ENCODE measurements around the gene INPP4A. TPM values are rescaled to one million over a fixed set of nuclear protein-coding genes. Genes with fewer than 3 reads are reported as not detected.

INPP4A gene
- total RNA-seq (10 to 100 TPM; 10.4 to 65.3 (median 23.7) TPM), polyA plus RNA-seq (1 to 10 TPM; 1.5 to 3.8 (median 3.1) TPM)
- long read RNA-seq, donor 1: 0 reads
- long read RNA-seq, donor 2: 0 reads
- long read RNA-seq, donor 3: 0 reads
- long read RNA-seq, donor 4: 0 reads
- long read RNA-seq, donor 5, partial matches to known transcripts: 0 of 1 reads
- long read RNA-seq, donor 5, other reads (novel, unspliced or antisense): 0 of 1 reads
- long read RNA-seq, donor 6: 0 reads
- long read RNA-seq, donor 7: 0 reads
- long read RNA-seq, donor 8: 0 reads
- long read RNA-seq, donor 9: 0 reads
- long read RNA-seq, donor 10: 0 reads

- intact Hi-C loops (cut with DNase I; ENCODE audit: low total_unique reads): no loop called here
- peaks cover 12 to 43% (median 23%) of the 10 kb centered on the region in 4 donors for H3K4me1 ChIP-seq
- 0 to 1% (median 1%) methylated on average over 11 to 75 of the region's 75 CpGs for WGBS, 5 donors
These were observed at the start of gene INPP4A for GRCh38 chr2:98444436-98445176. INPP4A (plus strand) TSS chr2:98444858; CDS start chr2:98520049, 75,191 bp downstream.

GRCh38 chr2:98395977-98396376 lies 48.7 kb upstream of the INPP4A start:
- TF ChIP-seq EP300 (IDR thresholded peaks at IDR 0.05) (no peak), POLR2A (IDR thresholded peaks at IDR 0.05) (no peak), POLR2AphosphoS5 (IDR thresholded peaks at IDR 0.05) (no peak), CTCF (IDR thresholded peaks at IDR 0.05) (no peak)
- no peaks in the 10 kb centered on the region for H3K4me1 ChIP-seq
- intact Hi-C loops (cut with DNase I; ENCODE audit: low total_unique reads): no loop called here
- H3K27me3 ChIP-seq: peaks cover 0 to 14% (median 0%) of the 10 kb centered on the region in 3 donors
- no peaks in the 10 kb centered on the region for H3K9me3 ChIP-seq
- H3K4me3 ChIP-seq: no peak overlapping the region
- 88 to 95% (median 90%) methylated on average over 6 of the region's 6 CpGs for WGBS, 5 donors
- DNase-seq: no peak
- no peak overlapping the region for H3K27ac ChIP-seq
- H3K36me3 ChIP-seq: no peaks in the 10 kb centered on the region

More at GRCh38 chr2:98444436-98445176, at the start of gene INPP4A:
- Histone ChIP-seq H3K9me3 (no peaks in the 10 kb centered on the region), H3K27ac (peak within 1 kb of the TSS; percentile 66 to 87 (median 86)), H3K27me3 (no peaks in the 10 kb centered on the region), H3K4me3 (peak within 1 kb of the TSS; percentile 64 to 87 (median 78)), H3K36me3 (no peaks in the 10 kb centered on the region)
- DNase-seq: peak; percentile 78 to 93
- TF ChIP-seq POLR2A (IDR thresholded peaks at IDR 0.05) (no peak), POLR2AphosphoS5 (IDR thresholded peaks at IDR 0.05) (peak in 1 of 3 donors; percentile 18), EP300 (IDR thresholded peaks at IDR 0.05) (no peak), CTCF (IDR thresholded peaks at IDR 0.05) (peak in 1 of 7 experiments; percentile 14)

- no peaks in the 10 kb centered on the region for H3K36me3 ChIP-seq
- no peak for TF ChIP-seq EP300 (IDR thresholded peaks at IDR 0.05)
- no peak for TF ChIP-seq CTCF (IDR thresholded peaks at IDR 0.05)
- no peak overlapping the region for H3K27ac ChIP-seq
- 90 to 93% (median 92%) methylated on average over 23 of the region's 23 CpGs for WGBS, 5 donors
- H3K4me1 ChIP-seq: no peaks in the 10 kb centered on the region
- intact Hi-C loops (cut with DNase I; ENCODE audit: low total_unique reads): no loop called here
- H3K4me3 ChIP-seq: no peak overlapping the region
- no peaks in the 10 kb centered on the region for H3K9me3 ChIP-seq
- DNase-seq: no peak
- H3K27me3 ChIP-seq: peaks cover 0 to 14% (median 0%) of the 10 kb centered on the region in 3 donors
These were observed 47.8 kb upstream of the INPP4A start for GRCh38 chr2:98396745-98397355.

- DNase-seq: no peak
- Histone ChIP-seq H3K27ac (no peak overlapping the region), H3K4me3 (no peak overlapping the region), H3K9me3 (no peaks in the 10 kb centered on the region), H3K27me3 (peaks cover 0 to 14% (median 0%) of the 10 kb centered on the region in 3 donors), H3K36me3 (no peaks in the 10 kb centered on the region), H3K4me1 (no peaks in the 10 kb centered on the region)
- 68 to 79% (median 71%) methylated on average over 4 of the region's 4 CpGs for WGBS, 5 donors
- intact Hi-C loops (cut with DNase I; ENCODE audit: low total_unique reads): no loop called here
- no peak for TF ChIP-seq POLR2A (IDR thresholded peaks at IDR 0.05)
- TF ChIP-seq EP300 (IDR thresholded peaks at IDR 0.05): no peak
- no peak for TF ChIP-seq CTCF (IDR thresholded peaks at IDR 0.05)
- TF ChIP-seq POLR2AphosphoS5 (IDR thresholded peaks at IDR 0.05): no peak
These were observed 45.5 kb upstream of the INPP4A start for GRCh38 chr2:98399140-98399539.
